HG03442 (cell line): ENCODE results near the gene ZCCHC18.
"Not testable (repeated sequence)": the region's sequence is repeated elsewhere in the genome, so short reads cannot be mapped to it uniquely, and the experiment has no call there.

Source experiments
- ATAC-seq: cut with Tn5 transposase; IDR thresholded peaks from one replicate; pipeline ENCODE4 v1.9.1; 2021; ENCODE audit warnings: mild to moderate bottlenecking, moderate library complexity; ENCODE audit not compliant: unreplicated experiment

ZCCHC18 gene

DNA sequence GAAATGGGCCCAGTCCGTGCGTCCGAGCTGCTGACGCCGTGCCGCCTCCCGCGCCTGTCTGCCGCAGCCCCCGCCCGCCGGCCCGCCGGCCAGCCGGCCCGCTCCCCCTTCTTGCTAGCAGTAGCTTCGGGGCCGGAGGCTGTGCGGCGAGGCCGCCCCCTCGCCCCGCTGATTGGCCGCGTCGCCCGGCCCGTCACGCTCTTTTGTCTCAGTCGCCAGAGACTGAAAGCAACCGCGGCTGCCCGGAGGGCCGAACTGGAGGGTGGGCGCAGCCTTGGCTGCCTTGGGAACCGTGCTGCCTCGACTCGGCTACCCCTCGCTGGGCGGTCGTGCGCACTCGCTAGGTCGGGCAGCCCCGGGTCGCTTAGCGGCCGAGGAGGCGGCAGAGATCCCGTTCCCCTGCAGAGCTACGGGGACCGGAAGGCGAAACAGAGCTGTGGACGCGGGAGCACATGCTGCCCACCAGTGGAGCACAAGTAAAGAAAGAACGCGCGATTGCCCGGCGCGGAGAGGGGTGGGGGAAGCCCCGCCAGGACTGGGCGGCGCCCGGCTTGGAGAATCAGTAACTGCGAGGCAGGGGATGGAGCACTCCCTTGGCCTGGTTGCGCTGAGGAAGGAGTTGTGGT is at the start of gene ZCCHC18:
TSS of gene ZCCHC18 (plus strand) at position 198 of the 626 bp plus-strand sequence. CDS start 1,589 bp downstream, outside the sequence.
- ATAC-seq = peak; percentile 75

- not testable (repeated sequence) for ATAC-seq
Measured at GRCh38 chrX:104062636-104063035, 49.7 kb upstream of the ZCCHC18 start.

- peak; percentile 85 for ATAC-seq
Measured at GRCh38 chrX:104075778-104076445, 36.4 kb upstream of the ZCCHC18 start, which contains the start of gene TMSB15C. Gene TMSB15C (minus strand): TSS chrX:104076236.

- not testable (repeated sequence) for ATAC-seq
Measured at GRCh38 chrX:104077854-104078253, 34.5 kb upstream of the ZCCHC18 start.

DNA sequence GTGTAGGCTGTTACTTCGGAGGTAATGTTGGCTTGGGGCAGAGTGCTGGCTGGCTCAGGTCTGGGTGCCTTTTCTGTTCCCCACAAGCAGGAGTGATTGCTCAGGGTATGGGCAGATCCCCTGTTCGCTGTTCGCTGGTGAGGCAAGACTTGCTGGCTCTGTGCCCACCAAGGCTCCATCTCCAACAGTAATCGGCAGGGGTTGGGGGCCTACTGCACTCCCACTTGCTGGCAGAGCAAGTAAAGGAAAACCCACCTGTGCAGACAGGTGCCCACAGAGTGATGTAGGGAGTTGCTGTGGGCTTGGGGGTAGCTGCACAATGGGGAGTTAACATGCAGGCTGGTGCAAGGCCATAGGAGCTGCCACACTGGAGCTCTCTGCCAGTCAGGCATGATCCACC is 28.3 kb upstream of the ZCCHC18 start:
- ATAC-seq = no peak

DNA sequence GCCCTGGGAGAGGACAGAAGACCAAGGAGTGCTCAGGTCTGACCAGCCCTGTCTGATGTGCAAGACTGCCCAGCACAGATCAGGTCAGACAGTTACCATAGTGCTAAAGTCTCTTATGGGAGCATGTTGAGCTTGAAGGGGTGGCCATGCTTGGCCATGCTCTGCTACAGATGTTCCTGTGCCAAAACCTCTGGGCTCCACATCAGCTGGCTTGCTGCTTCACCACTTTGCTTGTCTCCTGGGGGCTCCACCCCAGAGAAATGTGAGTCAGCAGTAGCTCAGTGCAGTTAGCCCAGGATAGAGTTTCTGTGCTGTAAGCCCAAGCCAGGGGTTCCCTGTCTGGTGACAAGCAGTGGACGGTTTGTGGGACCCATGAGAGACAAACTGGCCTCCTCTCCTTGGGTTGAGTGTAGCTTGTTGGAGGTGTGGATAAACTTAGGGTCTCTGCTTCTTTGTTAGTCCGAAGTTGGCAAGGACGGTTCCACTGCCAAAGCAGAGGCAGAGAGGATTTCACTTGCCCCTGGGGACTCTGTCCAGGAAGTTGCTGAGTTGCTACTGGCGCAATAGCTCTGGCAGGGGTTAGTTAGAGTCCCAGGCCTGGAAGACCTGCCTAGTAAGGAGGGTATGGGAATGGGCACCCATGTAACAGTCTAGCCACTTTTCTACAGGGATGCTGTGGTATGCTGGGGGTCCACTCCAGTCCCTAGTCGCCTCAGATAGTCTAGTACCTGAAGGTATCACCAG is 27.6 kb upstream of the ZCCHC18 start:
- no peak for ATAC-seq

DNA sequence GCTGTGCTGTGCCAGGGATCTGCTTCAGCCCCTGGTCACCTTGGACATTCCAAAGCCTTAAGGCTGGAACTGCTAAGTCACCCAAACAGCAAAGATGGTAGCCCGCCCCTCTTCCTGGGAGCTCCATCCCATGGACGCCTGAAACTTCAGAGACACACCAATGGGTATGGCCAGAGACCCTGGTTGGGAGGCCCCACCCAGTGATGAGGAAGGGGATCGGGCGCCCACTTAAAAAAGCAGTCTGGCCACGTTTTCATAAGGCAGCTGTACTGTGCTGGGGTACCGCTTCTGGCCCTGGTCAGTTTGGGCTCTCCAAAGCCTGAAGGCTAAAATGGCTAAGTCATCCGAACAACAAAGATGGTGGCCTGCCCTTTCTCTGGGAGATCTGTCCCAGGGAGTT is 26.8 kb upstream of the ZCCHC18 start:
- no peak for ATAC-seq

DNA sequence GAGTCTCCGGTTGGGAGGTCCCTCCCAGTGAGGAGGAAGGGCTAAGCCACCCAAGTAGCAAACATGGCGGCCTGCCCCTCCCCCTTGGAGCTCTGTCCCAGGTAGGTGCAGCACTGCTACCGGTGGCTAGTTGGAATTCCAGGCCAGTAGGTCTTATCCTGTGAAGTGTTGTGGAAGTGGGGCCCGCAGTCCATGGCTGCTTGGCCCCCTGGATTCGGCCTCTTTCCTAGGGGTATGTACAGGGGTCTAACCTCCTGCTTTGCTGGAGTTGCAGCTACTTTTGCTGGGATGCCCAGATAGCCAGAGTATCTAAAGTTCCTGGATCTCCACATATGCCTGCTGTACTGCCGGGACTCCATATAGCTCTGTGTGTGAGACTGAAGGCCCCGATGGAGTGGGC is 26.4 kb upstream of the ZCCHC18 start:
- ATAC-seq = no peak

DNA sequence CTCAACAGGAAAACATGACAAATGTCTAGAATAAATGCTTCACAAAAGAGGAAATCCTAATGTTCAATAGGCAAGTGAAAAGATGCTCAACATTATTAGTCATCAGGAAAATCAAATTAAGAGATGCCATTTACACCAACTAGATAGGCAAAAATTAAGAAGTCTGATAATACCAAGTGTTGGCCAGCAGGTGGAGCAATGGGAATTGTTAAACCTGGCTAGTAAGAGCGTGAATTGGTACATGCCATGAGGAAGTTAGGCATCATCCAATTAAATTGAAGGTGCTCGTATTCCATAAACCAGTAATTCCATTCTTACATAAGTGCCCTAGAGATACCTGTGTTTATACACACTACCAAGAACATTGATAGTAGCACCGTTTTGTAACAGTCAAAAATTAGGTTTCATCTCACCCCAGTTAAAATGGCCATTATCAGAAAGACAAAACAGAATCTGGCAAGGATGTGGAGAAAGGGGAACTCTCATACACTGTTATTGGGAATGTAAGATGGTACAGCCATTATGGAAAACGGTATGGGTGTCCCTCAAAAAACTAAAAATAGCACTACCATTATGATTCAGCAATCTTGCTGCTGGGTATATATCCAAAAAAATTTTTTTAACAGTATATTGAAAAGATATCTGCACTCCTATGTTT is 14.0 kb upstream of the ZCCHC18 start:
- ATAC-seq = peak; percentile 61

GRCh38 chrX:104098919-104099318 is 13.4 kb upstream of the ZCCHC18 start:
- no peak for ATAC-seq

DNA sequence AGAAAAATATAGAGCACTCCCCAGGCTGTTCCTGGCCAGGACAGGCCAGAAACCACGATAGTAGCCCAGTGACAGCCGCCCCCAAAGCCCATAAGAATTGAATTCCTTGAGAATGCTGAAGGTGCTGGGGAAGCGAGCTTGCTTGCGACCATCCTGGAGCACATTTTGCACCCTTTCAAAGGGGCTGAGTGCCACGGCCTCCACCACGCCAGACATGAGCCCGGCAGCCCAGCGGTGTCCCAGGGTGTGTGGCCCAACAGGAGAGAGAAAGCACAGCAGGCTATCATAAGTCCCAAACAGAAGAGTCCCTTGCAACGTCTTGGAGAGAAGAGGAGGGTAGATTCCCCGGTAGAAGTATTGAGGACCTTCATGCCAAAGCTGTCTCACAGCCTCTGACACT is 7.6 kb upstream of the ZCCHC18 start:
- ATAC-seq = no peak

DNA sequence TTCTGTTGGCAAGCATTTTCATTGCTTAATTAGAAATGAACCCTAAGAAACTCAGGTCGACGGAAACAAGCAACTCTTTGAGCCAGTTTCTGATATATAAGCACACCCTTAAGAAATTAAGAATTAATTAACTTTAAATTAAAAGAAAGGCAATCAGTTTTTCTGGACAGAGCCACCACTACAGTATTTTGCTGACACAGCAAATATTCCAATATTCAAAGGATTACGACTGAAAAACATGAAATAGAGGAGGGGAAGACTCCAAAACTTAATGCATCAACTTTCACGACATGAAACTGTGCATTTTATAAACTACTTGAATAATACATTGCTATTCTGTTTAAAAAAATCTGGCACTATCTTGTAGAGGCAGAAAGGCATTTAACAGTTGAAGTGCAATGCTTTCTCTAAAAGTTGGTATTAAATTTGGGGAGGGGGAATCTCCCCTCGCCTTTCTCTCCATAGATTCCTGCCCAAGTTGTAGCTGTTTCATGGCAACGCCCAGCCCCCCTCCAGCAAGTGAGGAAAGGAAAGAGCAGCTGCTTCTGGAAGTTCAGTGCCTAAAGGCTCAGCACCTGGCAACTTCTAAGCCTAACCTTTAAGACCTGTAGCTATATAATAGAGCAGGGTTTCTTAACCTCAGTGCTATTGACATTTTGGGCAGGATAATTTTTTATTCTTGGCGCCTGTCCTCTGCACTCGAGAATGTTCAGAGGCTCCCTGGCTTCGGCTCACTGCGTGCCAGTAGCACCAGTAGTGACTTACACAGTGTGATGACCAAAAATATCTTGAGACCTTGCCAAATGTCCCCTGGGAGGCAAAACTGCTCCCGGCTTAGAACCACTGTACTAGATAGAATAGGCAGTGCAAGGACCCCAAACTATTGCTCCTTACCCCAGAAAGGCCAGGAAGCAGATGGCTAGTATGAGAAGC is 6.7 kb upstream of the ZCCHC18 start:
- ATAC-seq = no peak

DNA sequence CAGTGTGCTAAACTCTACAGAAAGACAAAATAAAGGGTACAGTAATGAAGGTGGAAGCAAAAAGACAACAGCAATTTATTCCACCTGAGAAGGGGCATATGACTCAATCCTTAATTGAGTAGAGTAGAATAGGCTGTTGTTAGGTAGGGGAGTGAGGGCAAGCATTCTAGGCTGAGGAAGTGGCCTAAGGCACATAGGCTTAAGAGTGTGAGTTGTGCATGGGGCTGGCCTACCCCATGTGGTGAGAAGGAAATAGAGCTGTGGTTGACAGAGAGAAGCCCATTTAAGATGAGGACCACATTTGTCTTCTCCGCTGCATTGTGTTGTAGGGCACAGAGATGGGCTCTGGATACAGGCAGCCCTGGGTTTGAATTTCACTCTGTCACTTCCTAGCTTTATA is 3.4 kb upstream of the ZCCHC18 start:
- no peak for ATAC-seq

GRCh38 chrX:104110491-104111240 is 1.7 kb upstream of the ZCCHC18 start:
- peak; percentile 37 for ATAC-seq

- peak; percentile 42 for ATAC-seq
Measured at GRCh38 chrX:104113222-104113965, 1.1 kb downstream of the ZCCHC18 start.

- no peak for ATAC-seq
Measured at GRCh38 chrX:104117759-104118158, 5.4 kb downstream of the ZCCHC18 start.

GRCh38 chrX:104118765-104119164 is 6.4 kb downstream of the ZCCHC18 start:
- no peak for ATAC-seq

GRCh38 chrX:104122829-104123228 is 10.5 kb downstream of the ZCCHC18 start:
- ATAC-seq = peak; percentile 74

DNA sequence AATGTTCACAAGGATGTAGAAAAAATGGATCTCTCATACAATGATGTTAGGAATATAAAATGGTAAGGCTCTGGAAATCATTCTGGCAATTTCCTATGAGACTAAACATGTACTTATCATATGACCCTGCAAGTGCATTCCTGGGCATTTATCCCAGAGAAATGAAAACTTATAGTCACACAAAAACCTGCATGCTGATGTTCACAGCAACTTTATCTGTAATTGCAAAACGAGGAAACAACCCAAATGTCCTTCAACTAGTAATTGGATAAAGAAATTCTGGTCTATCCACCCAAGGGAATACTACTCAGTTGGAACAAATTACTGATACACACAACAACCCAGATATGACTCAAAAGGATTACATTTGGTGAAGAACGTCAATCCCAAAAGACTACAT is 14.5 kb downstream of the ZCCHC18 start:
- no peak for ATAC-seq
